GM18499 (cell line): ENCODE results near the gene AAGAB.
"Not testable (repeated sequence)": the region's sequence is repeated elsewhere in the genome, so short reads cannot be mapped to it uniquely, and the experiment has no call there.

Experiments used
- ATAC-seq: cut with Tn5 transposase; IDR thresholded peaks from one replicate; pipeline ENCODE4 v1.9.1; 2021; ENCODE audit warnings: moderate number of reproducible peaks; ENCODE audit not compliant: insufficient read depth, unreplicated experiment

The AAGAB gene, protein sequence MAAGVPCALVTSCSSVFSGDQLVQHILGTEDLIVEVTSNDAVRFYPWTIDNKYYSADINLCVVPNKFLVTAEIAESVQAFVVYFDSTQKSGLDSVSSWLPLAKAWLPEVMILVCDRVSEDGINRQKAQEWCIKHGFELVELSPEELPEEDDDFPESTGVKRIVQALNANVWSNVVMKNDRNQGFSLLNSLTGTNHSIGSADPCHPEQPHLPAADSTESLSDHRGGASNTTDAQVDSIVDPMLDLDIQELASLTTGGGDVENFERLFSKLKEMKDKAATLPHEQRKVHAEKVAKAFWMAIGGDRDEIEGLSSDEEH

DNA sequence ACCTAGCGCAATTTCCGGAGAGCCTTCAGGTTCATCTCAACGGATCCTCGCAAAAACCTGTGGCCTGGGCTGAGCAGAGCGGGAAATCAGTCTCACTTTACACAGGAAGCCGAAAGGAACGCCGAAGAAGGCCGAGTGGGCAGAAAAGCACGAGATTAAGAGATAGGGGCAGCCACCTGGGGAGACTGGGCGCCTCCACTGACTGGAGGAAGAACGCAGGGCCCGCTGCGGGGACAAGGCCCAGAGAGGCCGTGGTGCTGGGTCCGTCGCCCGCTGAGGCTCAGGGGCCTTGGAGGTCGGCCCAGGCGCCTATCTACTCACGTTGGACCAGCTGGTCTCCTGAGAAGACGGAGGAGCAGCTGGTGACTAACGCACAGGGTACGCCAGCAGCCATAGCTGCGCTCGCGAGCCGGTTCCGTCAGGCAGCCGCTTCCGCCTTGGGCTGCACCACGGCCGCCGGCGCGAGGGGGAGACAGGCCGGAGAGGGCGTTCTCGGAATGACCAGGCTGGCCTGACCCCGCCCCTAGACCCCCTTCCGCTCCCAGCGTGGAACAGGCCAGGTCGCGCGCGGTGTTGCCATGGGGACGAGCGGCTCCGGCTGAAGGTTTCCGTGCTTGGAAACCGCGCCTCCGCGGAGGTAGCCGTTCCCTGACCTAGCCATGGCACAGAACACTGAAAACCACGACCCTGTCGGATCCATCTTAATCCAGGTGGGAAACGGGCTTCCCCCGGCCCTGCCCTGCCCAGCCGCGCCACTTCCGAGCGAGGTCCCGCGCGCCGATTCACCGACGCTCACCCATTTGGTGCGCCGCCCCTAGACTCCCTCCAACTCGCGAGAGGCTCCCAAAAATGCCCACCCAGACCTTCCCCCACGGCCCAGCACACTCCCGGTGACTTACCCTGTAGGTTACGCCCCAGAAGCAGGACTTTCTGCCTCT is at the start of gene AAGAB, which contains the start of gene IQCH:
Gene AAGAB (minus strand): TSS at position 424 of the 938 bp plus-strand sequence. CDS start 30 bp downstream, at position 394.
Gene IQCH (plus strand): TSS at position 549 of the 938 bp plus-strand sequence. CDS start 111 bp downstream, at position 660.
- peak; percentile 91 for ATAC-seq

DNA sequence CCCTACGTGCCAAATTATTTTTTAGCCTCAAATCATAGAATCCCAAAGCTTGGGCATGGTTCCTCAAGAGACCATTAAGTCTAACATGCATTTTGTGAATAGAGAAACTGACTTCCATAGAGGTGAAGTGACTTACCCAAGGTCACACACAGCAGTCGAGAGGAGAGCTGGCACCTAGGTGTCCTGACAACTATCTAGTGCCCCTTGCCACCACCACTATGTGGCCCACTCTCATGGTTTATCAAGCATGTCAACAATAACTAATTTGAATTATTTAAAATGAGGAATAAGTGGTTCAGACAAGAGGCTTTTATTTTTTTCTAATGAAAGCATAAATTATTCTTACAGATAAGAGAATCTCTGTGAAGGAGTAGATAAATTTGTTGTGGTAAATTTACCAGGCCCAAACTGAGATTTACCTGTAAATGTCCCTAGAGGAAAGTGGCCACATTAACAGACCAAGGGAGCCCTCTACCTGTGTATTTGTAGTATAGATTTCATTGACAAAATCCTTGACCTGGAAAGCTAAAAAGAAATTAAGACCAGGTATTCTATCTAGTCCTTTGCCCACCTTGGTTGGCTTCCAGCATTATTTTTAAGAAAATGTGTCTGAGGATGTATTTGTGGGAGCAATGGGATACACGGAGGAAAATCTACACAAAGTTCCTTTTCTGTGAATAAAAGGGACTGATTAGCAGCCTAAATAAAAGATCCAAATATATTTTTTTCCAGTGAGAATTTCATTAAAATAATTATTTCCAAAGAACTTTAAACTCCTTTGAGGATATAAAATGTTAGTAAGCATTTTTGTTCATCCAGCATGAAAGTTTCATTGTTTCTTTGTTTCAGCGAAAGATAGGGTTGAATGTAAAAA is 49.3 kb upstream of the AAGAB start:
- no peak for ATAC-seq

DNA sequence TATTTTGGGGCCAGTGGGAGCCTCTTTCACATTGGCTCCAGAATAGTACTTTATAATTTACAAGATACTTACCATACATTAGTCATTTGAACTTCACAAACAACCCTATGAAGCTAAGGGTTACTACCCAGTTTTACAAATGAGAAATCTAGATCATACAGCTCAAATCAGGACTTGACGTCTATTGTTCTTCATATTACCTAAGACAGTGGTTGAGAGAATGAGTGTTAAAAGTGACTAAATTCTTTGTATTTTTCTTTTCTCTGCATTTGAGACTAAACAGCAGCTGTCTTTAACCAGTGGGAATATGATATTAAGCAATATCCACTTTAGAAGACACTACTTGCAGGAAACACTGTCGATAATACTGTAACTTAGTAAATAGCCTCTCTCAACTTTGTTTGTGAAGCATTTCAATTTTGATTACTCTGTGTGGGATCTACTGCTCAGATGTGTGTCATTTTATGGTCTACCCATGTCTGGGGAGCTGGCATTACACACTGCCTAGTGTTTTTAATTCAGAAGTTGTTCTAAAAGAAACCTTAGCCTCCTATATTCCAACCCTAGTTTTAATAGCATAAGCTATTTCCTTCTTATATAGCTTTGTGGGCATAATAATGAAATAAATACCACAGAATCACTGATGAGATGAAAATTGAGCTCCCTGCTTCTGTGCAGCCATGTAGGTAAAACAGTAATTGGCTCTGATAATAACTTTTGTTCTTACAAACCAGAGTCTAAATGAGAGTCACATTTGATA is 46.0 kb upstream of the AAGAB start:
- no peak for ATAC-seq

DNA sequence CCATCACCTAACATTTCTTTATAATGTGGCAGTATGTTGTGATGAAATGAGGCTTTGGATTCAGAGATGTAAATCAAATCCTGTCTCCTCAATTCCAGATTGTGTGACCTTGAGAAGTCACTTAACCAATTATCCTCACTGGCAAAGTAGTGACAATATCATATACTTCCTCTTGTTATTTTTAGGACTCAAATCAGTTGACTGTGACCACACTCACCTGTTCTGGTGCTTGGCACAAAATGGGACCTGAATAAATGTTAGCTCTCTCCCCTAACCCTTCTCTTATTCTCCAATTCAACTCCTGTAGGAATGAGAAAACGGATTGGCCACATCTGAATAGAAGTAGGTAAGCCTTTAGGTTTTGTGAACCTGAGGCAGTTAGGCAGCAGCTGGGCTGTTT is 42.2 kb upstream of the AAGAB start:
- ATAC-seq, result no peak

DNA sequence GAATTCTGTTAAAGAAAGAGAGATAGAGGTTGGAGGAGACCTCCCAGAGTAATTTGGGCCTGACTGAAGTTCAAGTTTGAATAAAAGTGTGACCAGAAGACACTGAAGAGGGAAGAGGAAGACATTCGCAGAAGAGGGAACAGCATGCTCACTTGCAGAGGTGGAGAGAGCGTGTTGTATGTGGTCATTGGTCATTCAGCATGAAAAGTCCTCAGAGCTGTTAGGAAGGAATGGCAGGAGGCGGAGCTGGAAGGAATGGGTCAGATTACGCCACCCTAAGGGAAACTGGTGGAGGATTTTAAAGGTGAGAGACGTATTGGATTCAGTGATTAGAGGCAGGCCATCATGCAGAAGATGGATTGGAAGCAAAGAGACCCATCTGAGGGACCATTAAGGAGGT is 41.7 kb upstream of the AAGAB start:
- no peak for ATAC-seq

DNA sequence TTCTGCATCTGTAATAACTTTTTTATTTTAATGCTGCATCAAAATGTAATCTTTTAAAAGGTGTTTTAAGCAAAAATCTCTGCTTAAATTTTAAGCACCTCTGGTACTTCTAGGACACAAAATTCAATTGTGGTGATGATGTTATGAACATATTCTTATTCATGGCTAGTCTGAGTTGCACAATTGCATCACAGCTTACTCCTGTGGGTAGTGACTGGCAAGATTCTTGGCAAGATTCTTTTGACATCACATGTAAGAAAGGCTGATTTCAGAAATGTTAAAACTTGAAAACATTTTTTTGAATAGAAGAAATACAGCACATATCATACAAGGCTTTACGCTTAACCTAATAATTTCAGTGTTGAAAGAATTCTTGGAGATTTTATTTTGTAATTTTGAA is 35.9 kb upstream of the AAGAB start:
- no peak for ATAC-seq

DNA sequence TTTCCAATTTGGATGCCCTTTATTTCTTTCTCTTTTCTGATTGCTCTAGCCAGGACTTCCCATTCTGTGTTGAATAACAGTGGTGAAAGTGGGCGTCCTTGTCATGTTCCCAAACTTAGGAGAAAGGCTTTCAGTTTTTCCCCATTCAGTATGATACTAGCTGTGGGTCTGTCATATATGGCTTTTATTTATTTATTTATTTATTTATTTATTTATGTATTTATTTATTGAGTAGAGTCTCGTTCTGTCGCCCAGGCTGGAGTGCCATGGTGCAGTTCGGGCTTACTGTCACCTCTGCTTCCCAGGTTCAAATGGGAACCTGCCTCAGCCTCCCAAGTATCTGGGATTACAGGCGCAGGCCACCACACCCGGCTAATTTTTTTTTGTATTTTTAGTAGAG is 31.9 kb upstream of the AAGAB start:
- not testable (repeated sequence) for ATAC-seq

DNA sequence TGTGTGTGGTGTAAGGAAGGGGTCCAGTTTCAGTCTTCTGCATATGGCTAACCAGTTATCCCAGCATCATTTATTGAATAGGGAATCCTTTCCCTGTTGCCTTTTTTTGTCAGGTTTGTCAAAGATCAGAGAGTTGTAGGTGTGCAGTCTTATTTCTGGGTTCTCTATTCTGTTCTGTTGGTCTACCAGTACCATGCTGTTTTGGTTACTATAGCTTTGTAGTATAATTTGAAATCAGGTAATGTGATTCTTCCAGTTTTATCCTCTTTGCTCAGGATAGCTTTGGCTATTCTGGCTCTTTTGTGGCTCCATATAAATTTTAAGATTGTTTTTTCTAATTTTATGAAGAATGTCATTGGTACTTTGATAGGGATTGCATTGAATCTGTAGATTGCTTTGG is 31.2 kb upstream of the AAGAB start:
- not testable (repeated sequence) for ATAC-seq

DNA sequence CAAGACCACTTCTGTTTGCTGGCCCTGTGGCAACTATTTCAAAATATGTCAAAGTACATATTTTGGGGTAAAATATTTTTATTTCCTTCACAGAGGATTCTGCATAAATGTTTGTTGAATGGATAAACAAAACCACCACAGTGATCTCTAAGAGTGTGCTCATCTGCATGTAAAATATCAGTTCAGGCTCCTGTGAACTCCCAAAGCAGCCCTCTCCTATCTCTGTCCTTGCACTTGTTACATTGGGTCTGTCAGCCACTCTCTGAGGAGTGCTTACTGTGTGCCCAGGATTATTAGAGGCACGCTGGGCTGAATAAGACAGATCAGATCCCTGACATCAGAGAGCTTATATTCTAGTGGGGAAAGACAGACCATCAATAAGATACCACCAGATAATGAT is 27.3 kb upstream of the AAGAB start:
- ATAC-seq, result no peak

DNA sequence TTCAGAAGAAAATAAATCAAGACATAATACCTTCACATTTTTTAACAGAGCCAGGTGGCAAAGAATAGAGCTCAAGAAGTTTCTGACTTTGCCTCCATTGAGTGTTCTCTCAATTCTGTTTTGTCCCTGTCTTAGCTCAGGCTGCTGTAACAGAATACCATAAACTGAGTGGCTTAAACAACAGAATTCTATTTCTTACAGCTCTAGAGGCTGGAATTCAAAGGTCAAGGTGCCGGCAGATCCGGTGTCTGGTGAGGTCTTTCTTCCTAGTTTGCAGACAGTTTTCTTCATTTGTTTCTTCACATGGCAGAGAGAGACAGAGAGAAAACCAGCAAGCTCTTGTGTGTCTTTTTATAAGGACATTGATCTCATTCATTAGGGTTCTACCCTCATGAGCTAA is 25.8 kb upstream of the AAGAB start:
- ATAC-seq, result no peak

DNA sequence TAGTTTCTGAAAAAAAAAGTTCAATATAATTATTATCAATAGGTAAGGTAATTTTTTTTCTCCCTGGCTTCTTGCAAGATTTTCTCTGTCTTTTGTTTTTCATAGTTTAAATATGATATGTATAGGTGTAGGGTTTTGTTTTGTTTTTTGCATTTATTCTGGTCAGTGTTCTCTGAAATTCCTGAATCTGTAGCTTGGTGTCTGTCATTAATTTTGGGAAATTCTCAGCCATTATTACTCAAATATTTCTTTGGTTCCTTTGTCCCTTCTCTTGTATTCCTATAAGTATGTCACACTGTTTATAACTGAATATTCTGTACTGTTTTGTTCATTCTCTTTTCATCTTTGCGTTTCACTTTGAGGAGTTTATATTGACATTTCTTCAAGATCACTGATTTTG is 22.2 kb upstream of the AAGAB start:
- no peak for ATAC-seq

DNA sequence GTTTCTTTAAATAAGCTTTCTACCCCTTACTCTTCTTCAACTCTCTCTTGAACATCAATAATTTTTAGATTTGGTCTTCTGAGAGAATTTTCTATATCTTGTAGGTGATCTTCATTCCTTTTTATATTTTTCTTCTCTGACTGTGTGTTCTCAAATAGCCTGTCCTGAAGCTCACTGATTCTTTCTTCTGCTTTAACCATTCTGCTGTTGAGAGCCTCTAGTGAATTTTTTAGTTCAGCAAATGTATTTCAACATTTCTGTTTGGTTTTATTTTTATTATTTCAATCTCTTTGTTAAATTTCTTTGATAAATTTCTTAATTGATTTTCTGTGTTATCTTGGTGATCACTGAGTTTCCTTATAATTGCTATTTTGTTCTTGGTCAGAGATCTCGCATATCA is 19.8 kb upstream of the AAGAB start:
- no peak for ATAC-seq

DNA sequence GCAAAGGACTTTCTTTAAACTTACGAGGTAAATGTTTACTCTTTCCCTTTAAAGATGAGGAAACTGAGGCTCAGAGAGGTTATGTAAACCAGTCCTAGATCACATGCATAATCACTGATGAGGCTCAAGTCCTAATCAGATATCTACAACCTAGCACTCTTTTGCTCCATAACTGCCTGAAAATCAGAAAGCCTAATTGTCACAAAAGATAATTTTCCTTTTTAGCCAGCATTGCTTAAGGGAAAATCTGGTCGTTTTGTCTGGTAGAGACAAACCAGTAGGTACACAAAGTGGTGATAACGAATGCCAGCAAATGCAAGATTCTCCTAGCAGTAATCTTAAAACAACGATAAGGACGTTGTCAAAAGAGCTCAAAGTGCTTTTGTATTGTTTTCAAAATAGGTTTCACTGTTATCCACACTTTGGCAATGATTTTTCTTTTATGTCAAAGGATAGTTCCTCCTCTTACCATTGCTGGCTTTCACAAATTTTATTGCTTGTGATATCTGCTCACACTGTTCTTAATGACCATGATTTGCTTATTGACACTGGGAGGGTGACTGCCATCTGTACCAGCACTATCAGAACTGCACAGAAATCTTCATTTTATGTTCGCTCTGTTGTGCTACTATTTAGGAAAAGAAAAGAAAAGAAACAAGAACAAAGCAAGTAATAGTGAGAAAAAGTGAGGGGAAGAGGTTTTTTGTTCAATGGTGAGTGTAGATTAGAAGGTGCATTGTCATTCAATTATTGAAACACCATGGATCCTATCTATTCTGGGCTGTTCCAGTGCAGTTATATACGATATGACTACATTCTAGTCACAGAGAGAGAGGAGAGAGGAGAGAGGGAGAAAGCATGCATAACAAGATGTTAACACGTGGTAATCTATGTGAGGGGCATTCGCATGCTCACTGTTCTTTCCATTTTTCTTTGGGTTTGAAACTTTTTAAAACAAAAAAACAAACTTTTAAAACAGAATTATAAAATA is 13.8 kb upstream of the AAGAB start:
- ATAC-seq, result no peak

DNA sequence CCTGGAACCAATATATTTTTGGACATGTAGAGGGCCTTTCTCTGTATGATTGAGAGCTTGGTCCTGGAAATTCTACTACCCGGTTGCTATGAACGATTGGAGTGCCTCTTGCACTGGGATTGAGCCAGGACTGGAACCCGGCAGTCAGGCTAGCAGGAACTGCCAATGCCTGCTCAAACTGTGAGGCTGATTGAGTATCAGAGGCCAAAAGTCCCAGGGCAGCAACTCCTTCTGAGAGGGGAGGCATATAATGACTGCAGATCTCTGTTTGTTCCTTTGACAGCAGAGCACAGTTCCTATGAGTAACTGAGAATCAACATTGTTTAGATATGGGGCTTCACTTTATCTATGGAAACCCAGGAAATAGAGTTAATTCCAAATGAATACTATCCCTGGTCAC is 13.0 kb upstream of the AAGAB start:
- no peak for ATAC-seq

DNA sequence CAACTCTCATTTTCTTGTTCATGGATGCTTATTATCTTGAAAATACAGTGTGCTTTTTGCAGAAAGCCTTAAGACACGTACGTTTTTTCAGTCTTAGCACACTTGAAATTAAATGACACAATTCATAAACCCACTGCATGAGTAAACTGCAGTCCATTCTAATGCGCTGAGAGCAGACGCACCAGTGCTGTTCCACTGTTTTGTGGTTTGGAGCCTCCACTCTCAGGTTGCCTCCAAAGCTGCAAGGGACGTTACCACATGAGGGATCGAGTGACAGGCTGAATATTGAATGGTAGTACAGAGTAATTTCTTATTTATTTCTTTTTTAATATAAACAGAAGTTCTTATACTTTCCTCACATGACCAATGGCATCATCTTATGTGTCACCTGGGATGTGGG is 12.4 kb upstream of the AAGAB start:
- ATAC-seq, result no peak

DNA sequence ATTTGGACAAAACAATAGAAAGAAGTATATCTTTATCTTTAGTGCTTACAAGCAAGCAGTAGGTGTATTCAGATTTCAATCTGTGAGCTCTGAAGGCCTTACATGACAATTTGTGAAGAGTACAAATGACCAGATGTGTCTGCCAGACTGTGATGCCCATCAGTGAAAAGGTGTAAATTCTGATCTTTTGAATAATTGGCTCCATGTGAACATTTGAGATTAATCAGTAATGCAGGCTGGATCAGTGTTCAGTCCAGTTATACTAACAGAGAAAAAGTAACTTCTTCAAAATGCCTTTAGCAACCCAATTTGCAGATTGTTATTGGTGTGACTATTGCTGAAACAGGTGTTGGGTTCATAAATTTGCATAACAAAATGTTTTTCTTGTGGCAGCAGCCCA is 5.3 kb upstream of the AAGAB start:
- no peak for ATAC-seq

DNA sequence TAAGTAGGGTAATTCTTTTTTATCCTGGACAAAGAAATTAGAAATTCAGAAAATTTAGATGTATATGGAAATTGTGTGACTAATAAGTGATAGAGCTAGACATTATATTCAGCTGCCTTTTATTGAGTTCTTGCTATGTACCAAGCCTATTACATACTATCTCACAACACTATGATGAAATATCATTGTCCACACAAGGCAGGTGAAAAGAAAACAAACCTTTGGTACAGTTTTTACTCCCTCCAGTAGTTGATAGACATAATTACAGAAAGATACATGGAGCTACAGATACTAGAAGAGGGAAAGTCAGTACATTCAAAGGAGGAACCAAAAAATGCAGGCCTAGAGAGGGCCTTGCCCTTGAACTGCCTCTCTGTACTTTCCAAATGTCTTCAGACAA is 4.9 kb upstream of the AAGAB start:
- ATAC-seq, result no peak

DNA sequence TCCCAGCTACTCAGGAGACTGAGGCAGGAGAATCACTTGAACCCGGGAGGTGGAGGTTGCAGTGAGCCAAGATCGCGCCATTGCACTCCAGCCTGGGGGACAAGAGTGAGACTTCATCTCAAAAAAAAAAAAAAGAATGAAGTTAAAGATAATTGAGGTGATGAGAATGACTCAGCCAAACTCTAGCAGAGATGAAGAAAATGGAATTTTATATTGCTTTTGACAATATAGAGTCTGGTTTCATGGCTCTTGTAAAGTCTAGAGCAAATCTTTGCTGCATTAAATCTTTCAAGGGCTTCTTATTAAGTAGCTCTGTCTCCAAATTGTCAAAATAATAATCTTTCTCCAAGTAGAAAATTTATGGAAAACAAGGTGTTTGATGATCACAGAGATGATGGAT is 4.0 kb upstream of the AAGAB start:
- not testable (repeated sequence) for ATAC-seq

DNA sequence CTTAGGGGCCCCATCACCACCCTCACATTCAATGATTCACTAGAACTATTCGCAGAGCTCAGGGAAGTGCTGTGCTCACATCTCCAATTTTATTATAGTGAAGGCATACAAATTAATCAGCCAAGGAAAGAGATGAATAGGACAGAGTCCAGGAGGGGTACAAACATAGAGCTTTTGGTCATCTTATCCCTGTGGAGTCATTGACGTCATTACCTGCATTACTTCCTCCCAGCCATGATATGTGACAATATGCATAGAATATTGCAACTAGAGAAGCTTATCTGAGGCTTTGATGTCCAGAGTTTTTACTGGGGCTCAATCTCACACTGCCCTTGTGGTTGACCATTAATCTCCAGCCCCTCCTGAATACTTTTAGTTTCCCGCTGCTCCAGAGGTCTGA is 1.6 kb upstream of the AAGAB start:
- ATAC-seq, result no peak
